ENCODE data around the gene WNT8B.

The WNT8B gene

GRCh38 chr10:100436255-100436654, 26.6 kb upstream of the WNT8B start:
- DNase-seq (ENCODE audit: extremely low read depth, insufficient read length) = no peak
- Histone ChIP-seq H3K27me3 (replicated peaks; ENCODE audit: control insufficient read depth, insufficient read depth, low read length) (no peaks in the 10 kb centered on the region), H3K4me3 (replicated peaks; ENCODE audit: low read depth, low read length) (no peak overlapping the region), H3K36me3 (ENCODE audit: control insufficient read depth, insufficient read depth, low read length) (no peaks in the 10 kb centered on the region)
- TF ChIP-seq CTCF (IDR thresholded peaks at IDR 0.05; ENCODE audit: insufficient read depth, low read length, poor library complexity, severe bottlenecking) = no peak

- no peak for DNase-seq (ENCODE audit: extremely low read depth, insufficient read length)
- no peak for TF ChIP-seq CTCF (IDR thresholded peaks at IDR 0.05; ENCODE audit: insufficient read depth, low read length, poor library complexity, severe bottlenecking)
- no peaks in the 10 kb centered on the region for H3K27me3 ChIP-seq (replicated peaks; ENCODE audit: control insufficient read depth, insufficient read depth, low read length)
- H3K4me3 ChIP-seq (replicated peaks; ENCODE audit: low read depth, low read length) = no peak overlapping the region
- no peaks in the 10 kb centered on the region for H3K36me3 ChIP-seq (ENCODE audit: control insufficient read depth, insufficient read depth, low read length)
Observed at GRCh38 chr10:100438674-100439315, 24.0 kb upstream of the WNT8B start.

- no peak for DNase-seq (ENCODE audit: extremely low read depth, insufficient read length)
- no peak for TF ChIP-seq CTCF (IDR thresholded peaks at IDR 0.05; ENCODE audit: insufficient read depth, low read length, poor library complexity, severe bottlenecking)
- H3K36me3 ChIP-seq (ENCODE audit: control insufficient read depth, insufficient read depth, low read length) = no peaks in the 10 kb centered on the region
- no peaks in the 10 kb centered on the region for H3K27me3 ChIP-seq (replicated peaks; ENCODE audit: control insufficient read depth, insufficient read depth, low read length)
- H3K4me3 ChIP-seq (replicated peaks; ENCODE audit: low read depth, low read length) = no peak overlapping the region
Observed at GRCh38 chr10:100442548-100442947, 20.3 kb upstream of the WNT8B start.

- no peak for DNase-seq (ENCODE audit: extremely low read depth, insufficient read length)
- Histone ChIP-seq H3K4me3 (replicated peaks; ENCODE audit: low read depth, low read length) (no peak overlapping the region), H3K27me3 (replicated peaks; ENCODE audit: control insufficient read depth, insufficient read depth, low read length) (no peaks in the 10 kb centered on the region), H3K36me3 (ENCODE audit: control insufficient read depth, insufficient read depth, low read length) (no peaks in the 10 kb centered on the region)
- TF ChIP-seq CTCF (IDR thresholded peaks at IDR 0.05; ENCODE audit: insufficient read depth, low read length, poor library complexity, severe bottlenecking) = no peak
Observed at GRCh38 chr10:100446130-100446761, 16.6 kb upstream of the WNT8B start.

GRCh38 chr10:100447663-100448062, 15.1 kb upstream of the WNT8B start:
- H3K36me3 ChIP-seq (ENCODE audit: control insufficient read depth, insufficient read depth, low read length) = no peaks in the 10 kb centered on the region
- no peak overlapping the region for H3K4me3 ChIP-seq (replicated peaks; ENCODE audit: low read depth, low read length)
- no peak for TF ChIP-seq CTCF (IDR thresholded peaks at IDR 0.05; ENCODE audit: insufficient read depth, low read length, poor library complexity, severe bottlenecking)
- no peak for DNase-seq (ENCODE audit: extremely low read depth, insufficient read length)
- no peaks in the 10 kb centered on the region; the same call in 1 of the 2 replicates for H3K27me3 ChIP-seq (replicated peaks; ENCODE audit: control insufficient read depth, insufficient read depth, low read length)
